Prostate gland (tissue), 2 donors: Measurements from ENCODE around the gene COL9A2. TPM values are rescaled to one million over a fixed set of nuclear protein-coding genes. Genes with fewer than 3 reads are reported as not detected.
A peak's percentile ranks its signal among the peaks of the same experiment; 100 is the strongest.

Experiments used
- DNase-seq: peaks from one replicate; pipeline ENCODE4 v3.0.0-alpha.2; 2019; ENCODE audit warnings: low spot score
- H3K27ac ChIP-seq, 2 donors: fragments of 200-600 bp; sonication (generic); 2 replicates each; pipeline ENCODE4 v1.5.1; 2017 to 2019
- H3K27me3 ChIP-seq: fragments of 200-600 bp; sonication (generic); replicated peaks from 2 replicates; pipeline ENCODE4 v1.5.1; 2019; ENCODE audit not compliant: insufficient read depth
- H3K36me3 ChIP-seq, 2 donors: fragments of 200-600 bp; sonication (generic); 1 replicate in 1 of 2; 2 replicates in 1 of 2; pipeline versions ENCODE4 v1.5.1 to v1.8.1; 2017 to 2019
- H3K4me1 ChIP-seq: fragments of 200-600 bp; sonication (generic); replicated peaks from 2 replicates; pipeline ENCODE4 v1.5.1; 2019
- H3K4me3 ChIP-seq, 2 donors: fragments of 200-600 bp; sonication (generic); 2 replicates each; pipeline ENCODE4 v1.5.1; 2017 to 2019
- H3K9me3 ChIP-seq: fragments of 200-600 bp; sonication (generic); 2 replicates; pipeline ENCODE4 v1.5.1; 2017
- CTCF ChIP-seq, 4 experiments: fragments of 200-600 bp in 2 of 4; fragments of 450-650 bp in 2 of 4; sonication (generic) in 2 of 4; IDR thresholded peaks; 1 replicate in 3 of 4; 2 replicates in 1 of 4; pipeline ENCODE4 v1.5.1; 2016 to 2019; ENCODE audit warnings: antibody characterized with exemption in 4 of 4, mild to moderate bottlenecking in 2 of 4, moderate library complexity in 2 of 4
- POLR2A ChIP-seq: fragments of 450-650 bp; IDR thresholded peaks from one replicate; pipeline ENCODE4 v1.6.1; 2016; ENCODE audit warnings: antibody characterized with exemption, mild to moderate bottlenecking
- POLR2AphosphoS5 ChIP-seq: sonication (generic); formaldehyde crosslinking; IDR thresholded peaks from one replicate; pipeline ENCODE4 v1.6.1; 2017; ENCODE audit warnings: antibody characterized with exemption
- WGBS: methylation state at CpG from one replicate; pipeline ENCODE4 v1.1.5; 2018; 5-methylcytosine and 5-hydroxymethylcytosine counted together
- intact Hi-C: fragments of 100-400 bp; cut with DNase I; formaldehyde crosslinking; loops from one replicate; pipeline ENCODE4 v1.14.2; 2022
- total RNA-seq, 2 donors: library from RNA; depleted of rRNA; stranded (reverse); fragments of >200 nt; gene quantifications; one replicate each; pipeline ENCODE4 v1.1.0, GENCODE V29; 2016

COL9A2 gene
- total RNA-seq, 2 donors from 2014 or later = 16.1 to 27.6 TPM

GRCh38 chr1:40318970-40319621 is 2.0 kb upstream of the COL9A2 start:
- intact Hi-C loops = loop anchor here (10.0 kb wide), 2 partner anchors 86 to 174 kb away; no protein-coding TSS in a partner anchor
- 91% methylated on average over 4 of the region's 4 CpGs for WGBS
- Histone ChIP-seq H3K36me3 (no peaks in the 10 kb centered on the region), H3K27me3 (no peaks in the 10 kb centered on the region), H3K27ac (no peak overlapping the region), H3K4me3 (no peak overlapping the region), H3K4me1 (no peaks in the 10 kb centered on the region), H3K9me3 (no peaks in the 10 kb centered on the region)
- no peak for DNase-seq
- no peak for TF ChIP-seq POLR2A

- Histone ChIP-seq H3K36me3 (no peaks in the 10 kb centered on the region), H3K9me3 (no peaks in the 10 kb centered on the region), H3K4me1 (no peaks in the 10 kb centered on the region), H3K27ac (no peak overlapping the region), H3K4me3 (no peak overlapping the region), H3K27me3 (no peaks in the 10 kb centered on the region)
- WGBS = 95% methylated on average over 4 of the region's 4 CpGs
- DNase-seq = no peak
- TF ChIP-seq CTCF (IDR thresholded peaks at IDR 0.05) (no peak), POLR2AphosphoS5 (no peak), POLR2A (no peak)
- intact Hi-C loops = loop anchor here (10.0 kb wide), 2 partner anchors 86 to 174 kb away; no protein-coding TSS in a partner anchor
Observed at GRCh38 chr1:40318476-40318875, 1.4 kb upstream of the COL9A2 start.

- peak overlapping the region; percentile 28 to 37 for H3K4me3 ChIP-seq
- H3K36me3 ChIP-seq = no peaks in the 10 kb centered on the region
- intact Hi-C loops = loop anchor here (10.0 kb wide), 2 partner anchors 87 to 173 kb away; no protein-coding TSS in a partner anchor
- no peak for DNase-seq
- no peaks in the 10 kb centered on the region for H3K4me1 ChIP-seq
- H3K9me3 ChIP-seq = no peaks in the 10 kb centered on the region
- 40% methylated on average over 12 of the region's 21 CpGs for WGBS
- H3K27ac ChIP-seq = no peak overlapping the region
- TF ChIP-seq POLR2A = no peak
- no peak for TF ChIP-seq POLR2AphosphoS5
- no peak for TF ChIP-seq CTCF (IDR thresholded peaks at IDR 0.05)
- no peaks in the 10 kb centered on the region for H3K27me3 ChIP-seq
Observed at GRCh38 chr1:40317394-40318074, 448 bp upstream of the COL9A2 start.

- intact Hi-C loops = loop anchor here (10.0 kb wide), 2 partner anchors 89 to 171 kb away; no protein-coding TSS in a partner anchor
- DNase-seq = no peak
- no peaks in the 10 kb centered on the region for H3K36me3 ChIP-seq
- no peaks in the 10 kb centered on the region for H3K9me3 ChIP-seq
- H3K4me1 ChIP-seq = no peaks in the 10 kb centered on the region
- H3K27me3 ChIP-seq = no peaks in the 10 kb centered on the region
- H3K4me3 ChIP-seq = peak overlapping the region; percentile 28 to 37
- WGBS = 6% methylated on average over 34 of the region's 41 CpGs
- TF ChIP-seq POLR2A (no peak), CTCF (IDR thresholded peaks at IDR 0.05) (no peak), POLR2AphosphoS5 (no peak)
- H3K27ac ChIP-seq = peak overlapping the region in 1 of 2 donors; percentile 30
Observed at GRCh38 chr1:40315795-40316594, 1.1 kb downstream of the COL9A2 start.

GRCh38 chr1:40315239-40315794 is 1.8 kb downstream of the COL9A2 start:
- no peaks in the 10 kb centered on the region for H3K9me3 ChIP-seq
- H3K27me3 ChIP-seq = no peaks in the 10 kb centered on the region
- peak; percentile 80 for DNase-seq
- 3% methylated on average over 42 of the region's 42 CpGs for WGBS
- H3K27ac ChIP-seq = peak overlapping the region; percentile 30 to 56
- H3K4me1 ChIP-seq = no peaks in the 10 kb centered on the region
- H3K4me3 ChIP-seq = peak overlapping the region; percentile 28 to 37
- no peaks in the 10 kb centered on the region for H3K36me3 ChIP-seq
- intact Hi-C loops = loop anchor here (10.0 kb wide), 2 partner anchors 89 to 171 kb away; no protein-coding TSS in a partner anchor
- TF ChIP-seq POLR2A (no peak), POLR2AphosphoS5 (peak; percentile 66), CTCF (IDR thresholded peaks at IDR 0.05) (peak; percentile 89 to 95 (median 94))
